ENCODE results near the gene BIN1. TPM values are rescaled to one million over a fixed set of nuclear protein-coding genes. Genes with fewer than 3 reads are reported as not detected.

Gene BIN1
- total RNA-seq, 1 donor from 2014 or later, result 90.9 TPM

DNA sequence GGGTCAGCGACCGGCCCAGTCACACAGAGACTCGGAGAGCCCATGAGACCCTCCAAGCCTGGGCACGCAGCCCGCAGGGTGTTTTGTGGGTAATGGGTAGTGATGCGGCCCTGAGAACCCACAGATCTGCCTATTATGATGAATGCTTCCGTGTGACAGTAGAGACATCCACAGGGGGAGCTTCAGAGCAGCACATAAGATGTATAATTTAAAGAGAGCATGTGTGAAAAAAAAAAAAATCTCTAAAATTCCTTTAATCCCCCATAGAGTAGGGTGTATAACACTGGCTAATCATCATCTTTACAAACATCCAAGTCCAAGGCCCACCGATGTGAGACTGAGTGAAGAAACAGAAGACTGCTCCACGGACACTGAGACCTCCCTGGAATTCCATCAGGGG is 34.6 kb downstream of the BIN1 start:
- no peak for DNase-seq (ENCODE audit: low read depth)
- TF ChIP-seq, protein P1, sequence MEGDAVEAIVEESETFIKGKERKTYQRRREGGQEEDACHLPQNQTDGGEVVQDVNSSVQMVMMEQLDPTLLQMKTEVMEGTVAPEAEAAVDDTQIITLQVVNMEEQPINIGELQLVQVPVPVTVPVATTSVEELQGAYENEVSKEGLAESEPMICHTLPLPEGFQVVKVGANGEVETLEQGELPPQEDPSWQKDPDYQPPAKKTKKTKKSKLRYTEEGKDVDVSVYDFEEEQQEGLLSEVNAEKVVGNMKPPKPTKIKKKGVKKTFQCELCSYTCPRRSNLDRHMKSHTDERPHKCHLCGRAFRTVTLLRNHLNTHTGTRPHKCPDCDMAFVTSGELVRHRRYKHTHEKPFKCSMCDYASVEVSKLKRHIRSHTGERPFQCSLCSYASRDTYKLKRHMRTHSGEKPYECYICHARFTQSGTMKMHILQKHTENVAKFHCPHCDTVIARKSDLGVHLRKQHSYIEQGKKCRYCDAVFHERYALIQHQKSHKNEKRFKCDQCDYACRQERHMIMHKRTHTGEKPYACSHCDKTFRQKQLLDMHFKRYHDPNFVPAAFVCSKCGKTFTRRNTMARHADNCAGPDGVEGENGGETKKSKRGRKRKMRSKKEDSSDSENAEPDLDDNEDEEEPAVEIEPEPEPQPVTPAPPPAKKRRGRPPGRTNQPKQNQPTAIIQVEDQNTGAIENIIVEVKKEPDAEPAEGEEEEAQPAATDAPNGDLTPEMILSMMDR (IDR thresholded peaks at IDR 0.05; ENCODE audit: insufficient read depth, low read length, poor library complexity, severe bottlenecking), result no peak
- no peaks in the 10 kb centered on the region for H3K36me3 ChIP-seq (ENCODE audit: control insufficient read depth, insufficient read depth, low read length)
- no peaks in the 10 kb centered on the region for H3K27me3 ChIP-seq (ENCODE audit: control insufficient read depth, insufficient read depth, low read length)
- no peak overlapping the region for H3K4me3 ChIP-seq (ENCODE audit: low read depth, low read length)

- Histone ChIP-seq H3K4me3 (ENCODE audit: low read depth, low read length) (no peak overlapping the region), H3K27me3 (ENCODE audit: control insufficient read depth, insufficient read depth, low read length) (no peaks in the 10 kb centered on the region), H3K36me3 (ENCODE audit: control insufficient read depth, insufficient read depth, low read length) (peaks cover 1% of the 10 kb centered on the region)
- TF ChIP-seq, protein P1 (IDR thresholded peaks at IDR 0.05; ENCODE audit: insufficient read depth, low read length, poor library complexity, severe bottlenecking), result no peak
- no peak for DNase-seq (ENCODE audit: low read depth)
Observed at GRCh38 chr2:127071901-127072328, 35.0 kb downstream of the BIN1 start.

- no peak for DNase-seq (ENCODE audit: low read depth)
- peaks cover 1% of the 10 kb centered on the region for H3K36me3 ChIP-seq (ENCODE audit: control insufficient read depth, insufficient read depth, low read length)
- no peaks in the 10 kb centered on the region for H3K27me3 ChIP-seq (ENCODE audit: control insufficient read depth, insufficient read depth, low read length)
- no peak overlapping the region for H3K4me3 ChIP-seq (ENCODE audit: low read depth, low read length)
- TF ChIP-seq, protein P1 (IDR thresholded peaks at IDR 0.05; ENCODE audit: insufficient read depth, low read length, poor library complexity, severe bottlenecking), result no peak
Observed at GRCh38 chr2:127070221-127070620, 36.7 kb downstream of the BIN1 start.

- TF ChIP-seq, protein P1 (IDR thresholded peaks at IDR 0.05; ENCODE audit: insufficient read depth, low read length, poor library complexity, severe bottlenecking), result no peak
- H3K36me3 ChIP-seq (ENCODE audit: control insufficient read depth, insufficient read depth, low read length), result peaks cover 1% of the 10 kb centered on the region
- H3K4me3 ChIP-seq (ENCODE audit: low read depth, low read length), result no peak overlapping the region
- no peak for DNase-seq (ENCODE audit: low read depth)
- H3K27me3 ChIP-seq (ENCODE audit: control insufficient read depth, insufficient read depth, low read length), result no peaks in the 10 kb centered on the region
Observed at GRCh38 chr2:127069536-127069935, 37.4 kb downstream of the BIN1 start.

- Histone ChIP-seq H3K36me3 (ENCODE audit: control insufficient read depth, insufficient read depth, low read length) (peaks cover 1% of the 10 kb centered on the region), H3K27me3 (ENCODE audit: control insufficient read depth, insufficient read depth, low read length) (no peaks in the 10 kb centered on the region), H3K4me3 (ENCODE audit: low read depth, low read length) (no peak overlapping the region)
- TF ChIP-seq, protein P1 (IDR thresholded peaks at IDR 0.05; ENCODE audit: insufficient read depth, low read length, poor library complexity, severe bottlenecking), result no peak
- DNase-seq (ENCODE audit: low read depth), result no peak
Observed at GRCh38 chr2:127069003-127069402, 38.0 kb downstream of the BIN1 start.

- DNase-seq (ENCODE audit: low read depth), result no peak
- peaks cover 1% of the 10 kb centered on the region for H3K36me3 ChIP-seq (ENCODE audit: control insufficient read depth, insufficient read depth, low read length)
- H3K4me3 ChIP-seq (ENCODE audit: low read depth, low read length), result no peak overlapping the region
- H3K27me3 ChIP-seq (ENCODE audit: control insufficient read depth, insufficient read depth, low read length), result no peaks in the 10 kb centered on the region
- TF ChIP-seq, protein P1 (IDR thresholded peaks at IDR 0.05; ENCODE audit: insufficient read depth, low read length, poor library complexity, severe bottlenecking), result no peak
Observed at GRCh38 chr2:127068351-127068741, 38.6 kb downstream of the BIN1 start.

Measured in kidney epithelial cell (primary cell).